Muscle layer of colon (tissue), 2 donors: ENCODE data around the gene VPS11.

Source experiments
- H3K27ac ChIP-seq: one replicate; pipeline ENCODE4 v1.7.0; 2013; ENCODE audit warnings: low read depth, mild to moderate bottlenecking, low read length, moderate library complexity
- H3K27me3 ChIP-seq, 2 donors: one replicate each; pipeline ENCODE4 v1.7.0; 2013; ENCODE audit warnings: low read length in 2 of 2, mild to moderate bottlenecking in 2 of 2; ENCODE audit not compliant: insufficient read depth in 2 of 2, control insufficient read depth in 1 of 2
- H3K36me3 ChIP-seq: one replicate; pipeline ENCODE4 v1.7.0; 2013; ENCODE audit warnings: mild to moderate bottlenecking, low read length; ENCODE audit not compliant: insufficient read depth
- H3K4me1 ChIP-seq: one replicate; pipeline ENCODE4 v1.7.0; 2013; ENCODE audit warnings: mild to moderate bottlenecking, low read length; ENCODE audit not compliant: insufficient read depth
- H3K4me3 ChIP-seq, 2 donors: one replicate each; pipeline ENCODE4 v1.7.0; 2013; ENCODE audit warnings: low read length in 2 of 2, low read depth in 1 of 2, mild to moderate bottlenecking in 1 of 2, moderate library complexity in 1 of 2
- H3K9ac ChIP-seq: one replicate; pipeline ENCODE4 v1.7.0; 2013; ENCODE audit warnings: low read length
- H3K9me3 ChIP-seq: one replicate; pipeline ENCODE4 v1.7.0; 2013; ENCODE audit warnings: mild to moderate bottlenecking, low read length
- donor health status: abdominal sarcoma.
- donor health status: Adenocarcinoma of cecum.

Gene VPS11

GRCh38 chr11:119085437-119085847 lies 17.8 kb downstream of the VPS11 start:
- H3K27ac ChIP-seq: peak overlapping the region; percentile 94
- H3K36me3 ChIP-seq: peaks cover 32% of the 10 kb centered on the region
- H3K4me1 ChIP-seq: peaks cover 14% of the 10 kb centered on the region
- H3K9me3 ChIP-seq: no peaks in the 10 kb centered on the region
- peak overlapping the region; percentile 59 to 83 for H3K4me3 ChIP-seq
- no peaks in the 10 kb centered on the region for H3K27me3 ChIP-seq
- H3K9ac ChIP-seq: peak overlapping the region; percentile 86

GRCh38 chr11:119087123-119087522 lies 19.5 kb downstream of the VPS11 start:
- no peaks in the 10 kb centered on the region for H3K27me3 ChIP-seq
- H3K9me3 ChIP-seq: no peaks in the 10 kb centered on the region
- no peak overlapping the region for H3K4me3 ChIP-seq
- H3K9ac ChIP-seq: no peak overlapping the region
- H3K4me1 ChIP-seq: peaks cover 14% of the 10 kb centered on the region
- no peak overlapping the region for H3K27ac ChIP-seq
- H3K36me3 ChIP-seq: peaks cover 21% of the 10 kb centered on the region

- H3K4me3 ChIP-seq: no peak overlapping the region
- H3K27ac ChIP-seq: no peak overlapping the region
- peaks cover 19% of the 10 kb centered on the region for H3K4me1 ChIP-seq
- no peaks in the 10 kb centered on the region for H3K27me3 ChIP-seq
- H3K9me3 ChIP-seq: no peaks in the 10 kb centered on the region
- no peak overlapping the region for H3K9ac ChIP-seq
- peaks cover 23% of the 10 kb centered on the region for H3K36me3 ChIP-seq
Measured at GRCh38 chr11:119087747-119088241, 20.2 kb downstream of the VPS11 start.

GRCh38 chr11:119088406-119088805 lies 20.8 kb downstream of the VPS11 start:
- H3K27me3 ChIP-seq: no peaks in the 10 kb centered on the region
- H3K9ac ChIP-seq: no peak overlapping the region
- peaks cover 26% of the 10 kb centered on the region for H3K36me3 ChIP-seq
- H3K4me1 ChIP-seq: peaks cover 25% of the 10 kb centered on the region
- no peaks in the 10 kb centered on the region for H3K9me3 ChIP-seq
- no peak overlapping the region for H3K4me3 ChIP-seq
- H3K27ac ChIP-seq: no peak overlapping the region

GRCh38 chr11:119089319-119089718 lies 21.7 kb downstream of the VPS11 start:
- no peak overlapping the region for H3K4me3 ChIP-seq
- peaks cover 29% of the 10 kb centered on the region for H3K4me1 ChIP-seq
- H3K27ac ChIP-seq: no peak overlapping the region
- H3K27me3 ChIP-seq: no peaks in the 10 kb centered on the region
- H3K9me3 ChIP-seq: no peaks in the 10 kb centered on the region
- no peak overlapping the region for H3K9ac ChIP-seq
- peaks cover 26% of the 10 kb centered on the region for H3K36me3 ChIP-seq

- peaks cover 26% of the 10 kb centered on the region for H3K36me3 ChIP-seq
- no peak overlapping the region for H3K4me3 ChIP-seq
- H3K27me3 ChIP-seq: no peaks in the 10 kb centered on the region
- H3K9me3 ChIP-seq: no peaks in the 10 kb centered on the region
- peaks cover 23% of the 10 kb centered on the region for H3K4me1 ChIP-seq
- H3K9ac ChIP-seq: no peak overlapping the region
- no peak overlapping the region for H3K27ac ChIP-seq
Measured at GRCh38 chr11:119091178-119091577, 23.6 kb downstream of the VPS11 start.

GRCh38 chr11:119091966-119092879 lies 24.6 kb downstream of the VPS11 start:
- peak overlapping the region; percentile 89 for H3K27ac ChIP-seq
- H3K36me3 ChIP-seq: peaks cover 35% of the 10 kb centered on the region
- H3K9me3 ChIP-seq: no peaks in the 10 kb centered on the region
- no peaks in the 10 kb centered on the region for H3K27me3 ChIP-seq
- H3K9ac ChIP-seq: peak overlapping the region; percentile 60
- H3K4me3 ChIP-seq: no peak overlapping the region
- H3K4me1 ChIP-seq: peaks cover 22% of the 10 kb centered on the region

GRCh38 chr11:119092880-119093842 lies 25.5 kb downstream of the VPS11 start:
- peaks cover 22% of the 10 kb centered on the region for H3K4me1 ChIP-seq
- H3K27me3 ChIP-seq: no peaks in the 10 kb centered on the region
- H3K36me3 ChIP-seq: peaks cover 45% of the 10 kb centered on the region
- no peaks in the 10 kb centered on the region for H3K9me3 ChIP-seq
- peak overlapping the region; percentile 60 for H3K9ac ChIP-seq
- peak overlapping the region; percentile 57 to 79 for H3K4me3 ChIP-seq
- H3K27ac ChIP-seq: peak overlapping the region; percentile 89

GRCh38 chr11:119093942-119094815 lies 26.6 kb downstream of the VPS11 start:
- peak overlapping the region; percentile 57 to 79 for H3K4me3 ChIP-seq
- H3K9ac ChIP-seq: peak overlapping the region; percentile 60
- H3K4me1 ChIP-seq: peaks cover 22% of the 10 kb centered on the region
- H3K27ac ChIP-seq: peak overlapping the region; percentile 89
- peaks cover 42% of the 10 kb centered on the region for H3K36me3 ChIP-seq
- H3K9me3 ChIP-seq: no peaks in the 10 kb centered on the region
- no peaks in the 10 kb centered on the region for H3K27me3 ChIP-seq

GRCh38 chr11:119094816-119095065 lies 27.1 kb downstream of the VPS11 start:
- H3K27me3 ChIP-seq: no peaks in the 10 kb centered on the region
- H3K36me3 ChIP-seq: peaks cover 38% of the 10 kb centered on the region
- H3K4me1 ChIP-seq: peaks cover 22% of the 10 kb centered on the region
- peak overlapping the region; percentile 89 for H3K27ac ChIP-seq
- no peaks in the 10 kb centered on the region for H3K9me3 ChIP-seq
- peak overlapping the region; percentile 57 to 79 for H3K4me3 ChIP-seq
- peak overlapping the region; percentile 35 for H3K9ac ChIP-seq
